Gastrocnemius medialis (tissue), 4 donors: Measurements from ENCODE around the gene ADAP1. TPM values are rescaled to one million over a fixed set of nuclear protein-coding genes. Genes with fewer than 3 reads are reported as not detected.

Experiments used
- ATAC-seq, 2 donors: fragments of 150-250 bp; one replicate each; pipeline ENCODE4 v1.9.1; 2016
- DNase-seq, 2 donors: peaks; one replicate each; pipeline ENCODE4 v3.0.0-alpha.2; 2019
- H3K27ac ChIP-seq, 4 donors: fragments of 200-600 bp; sonication (generic); 1 replicate in 1 of 4; 2 replicates in 3 of 4; pipeline ENCODE4 v1.5.1; 2016 to 2018; ENCODE audit warnings: mild to moderate bottlenecking in 2 of 4, moderate library complexity in 1 of 4
- H3K27me3 ChIP-seq, 3 donors: fragments of 200-600 bp; sonication (generic) in 2 of 3; 1 replicate in 1 of 3; 2 replicates in 2 of 3; pipeline versions ENCODE4 v1.5.1 to v1.6.0; 2016 to 2019; ENCODE audit warnings: mild to moderate bottlenecking in 1 of 3, moderate library complexity in 1 of 3
- H3K36me3 ChIP-seq, 2 donors: fragments of 200-600 bp; sonication (generic) in 1 of 2; one replicate each; pipeline ENCODE4 v1.5.1; 2017 to 2018
- H3K4me1 ChIP-seq, 2 donors: fragments of 200-600 bp; sonication (generic) in 1 of 2; one replicate each; pipeline ENCODE4 v1.5.1; 2016 to 2017; ENCODE audit warnings: mild to moderate bottlenecking in 2 of 2
- H3K4me3 ChIP-seq, 4 donors: fragments of 200-600 bp; sonication (generic) in 3 of 4; 1 replicate in 1 of 4; 2 replicates in 3 of 4; pipeline ENCODE4 v1.5.1; 2016 to 2019; ENCODE audit warnings: mild to moderate bottlenecking in 2 of 4
- H3K9me3 ChIP-seq, 3 donors: fragments of 200-600 bp; sonication (generic) in 2 of 3; 1 replicate in 1 of 3; 2 replicates in 2 of 3; pipeline ENCODE4 v1.5.1; 2016 to 2019
- CTCF ChIP-seq, 5 experiments: fragments of 450-650 bp in 3 of 5; fragments of 200-600 bp in 2 of 5; sonication (generic) in 2 of 5; IDR thresholded peaks in 4 of 5; conservative IDR thresholded peaks in 1 of 5; 1 replicate in 4 of 5; 2 replicates in 1 of 5; pipeline ENCODE4 v1.5.1; 2016 to 2019; ENCODE audit warnings: antibody characterized with exemption in 5 of 5, mild to moderate bottlenecking in 3 of 5, moderate library complexity in 3 of 5
- POLR2A ChIP-seq, 2 donors: fragments of 450-650 bp; IDR thresholded peaks; one replicate each; pipeline ENCODE4 v1.6.1; 2017; ENCODE audit warnings: antibody characterized with exemption in 2 of 2, mild to moderate bottlenecking in 2 of 2, moderate library complexity in 2 of 2
- in situ Hi-C, 4 donors: fragments of 200-750 bp; cut with MboI; loops; one replicate each; pipeline versions ENCODE4 v1.15.0 to v1.8.0; 2017; ENCODE audit warnings: low sequenced_read_pairs in 4 of 4
- intact Hi-C: fragments of 100-400 bp; cut with DNase I; formaldehyde crosslinking; loops from one replicate; pipeline ENCODE4 v1.15.1; 2023; ENCODE audit warnings: low total_unique reads
- total RNA-seq, 4 donors: library from RNA; depleted of rRNA; stranded (reverse); fragments of >200 nt; gene quantifications; one replicate each; pipeline versions ENCODE4 v1.1.0 to v1.2.3, GENCODE V29; 2016

The ADAP1 gene
- total RNA-seq, 4 donors from 2014 or later, result 0.71 to 5.0 (median 1.1) TPM

GRCh38 chr7:987909-988308 lies 33.4 kb upstream of the ADAP1 start:
- intact Hi-C loops, result no loop called here
- in situ Hi-C loops, result loop anchor here in 2 of 4 donors (25.0 kb wide), 1 partner anchor 174 kb away; the partner anchor contains the start of gene ZFAND2A (in 2 of the 2)

GRCh38 chr7:986766-987751 lies 32.6 kb upstream of the ADAP1 start:
- no peaks in the 10 kb centered on the region for H3K4me1 ChIP-seq
- H3K27ac ChIP-seq, result no peak overlapping the region
- TF ChIP-seq POLR2A (IDR thresholded peaks at IDR 0.05), result no peak
- TF ChIP-seq CTCF (IDR thresholded peaks at IDR 0.05 in 4 of 5, conservative IDR thresholded peaks at IDR 0.05 in 1 of 5), result no peak
- intact Hi-C loops (no loop called here), in situ Hi-C loops (loop anchor here in 2 of 4 donors (25.0 kb wide), 1 partner anchor 175 kb away; the partner anchor contains the start of gene ZFAND2A (in 2 of the 2))
- H3K4me3 ChIP-seq, result no peak overlapping the region
- peaks cover 55 to 86% (median 73%) of the 10 kb centered on the region in 3 donors for H3K27me3 ChIP-seq
- ATAC-seq (no peak), DNase-seq (no peak)
- no peaks in the 10 kb centered on the region for H3K9me3 ChIP-seq
- no peaks in the 10 kb centered on the region for H3K36me3 ChIP-seq

More at GRCh38 chr7:987909-988308, 33.4 kb upstream of the ADAP1 start:
- Histone ChIP-seq H3K4me1 (no peaks in the 10 kb centered on the region), H3K27me3 (peaks cover 61 to 93% (median 82%) of the 10 kb centered on the region in 3 donors), H3K4me3 (no peak overlapping the region), H3K9me3 (no peaks in the 10 kb centered on the region), H3K36me3 (no peaks in the 10 kb centered on the region), H3K27ac (no peak overlapping the region)
- ATAC-seq (no peak), DNase-seq (no peak)
- TF ChIP-seq POLR2A (IDR thresholded peaks at IDR 0.05), result no peak
- TF ChIP-seq CTCF (IDR thresholded peaks at IDR 0.05 in 4 of 5, conservative IDR thresholded peaks at IDR 0.05 in 1 of 5), result no peak

- no peaks in the 10 kb centered on the region for H3K36me3 ChIP-seq
- no peak for DNase-seq
- in situ Hi-C loops (loop anchor here in 2 of 4 donors (25.0 kb wide), 1 partner anchor 176 kb away; the partner anchor contains the start of gene ZFAND2A (in 2 of the 2)), intact Hi-C loops (no loop called here)
- no peaks in the 10 kb centered on the region for H3K4me1 ChIP-seq
- no peak overlapping the region for H3K4me3 ChIP-seq
- H3K27me3 ChIP-seq, result peaks cover 53 to 76% (median 64%) of the 10 kb centered on the region in 3 donors
- no peak for ATAC-seq
- H3K27ac ChIP-seq, result no peak overlapping the region
- TF ChIP-seq CTCF (IDR thresholded peaks at IDR 0.05 in 4 of 5, conservative IDR thresholded peaks at IDR 0.05 in 1 of 5) (no peak), POLR2A (IDR thresholded peaks at IDR 0.05) (no peak)
- H3K9me3 ChIP-seq, result no peaks in the 10 kb centered on the region
These were observed 31.6 kb upstream of the ADAP1 start for GRCh38 chr7:985915-986741.

DNA sequence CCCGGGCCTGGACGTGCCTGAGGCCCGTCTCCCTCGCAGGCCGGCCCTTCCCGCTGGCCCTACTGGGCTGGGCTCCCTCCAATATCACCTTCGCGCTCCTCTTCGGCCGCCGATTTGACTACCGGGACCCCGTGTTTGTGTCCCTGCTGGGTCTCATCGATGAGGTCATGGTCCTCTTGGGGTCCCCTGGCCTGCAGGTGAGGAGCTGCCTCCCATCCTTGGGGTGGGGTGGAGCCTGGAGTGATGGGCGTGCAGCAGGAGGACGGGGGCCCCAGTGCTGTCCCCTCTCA lies 30.6 kb upstream of the ADAP1 start:
- intact Hi-C loops, result no loop called here
- no peak for TF ChIP-seq POLR2A (IDR thresholded peaks at IDR 0.05)
- no peak for TF ChIP-seq CTCF (IDR thresholded peaks at IDR 0.05 in 4 of 5, conservative IDR thresholded peaks at IDR 0.05 in 1 of 5)
- Histone ChIP-seq H3K4me3 (no peak overlapping the region), H3K36me3 (no peaks in the 10 kb centered on the region), H3K27ac (no peak overlapping the region), H3K27me3 (peaks cover 48 to 67% (median 54%) of the 10 kb centered on the region in 3 donors), H3K9me3 (no peaks in the 10 kb centered on the region), H3K4me1 (no peaks in the 10 kb centered on the region)
- ATAC-seq (no peak), DNase-seq (no peak)
- in situ Hi-C loops, result loop anchor here in 2 of 4 donors (25.0 kb wide), 1 partner anchor 177 kb away; the partner anchor contains the start of gene ZFAND2A (in 2 of the 2)
